G401.6 (cell line): ENCODE results near the gene RGS1.

Experiments used
- FAIRE-seq: peaks from 2 replicates; lab custom pipeline; 2012; peaks lifted over from hg19 to GRCh38; lab: Jason Lieb, UNC

Gene RGS1

DNA sequence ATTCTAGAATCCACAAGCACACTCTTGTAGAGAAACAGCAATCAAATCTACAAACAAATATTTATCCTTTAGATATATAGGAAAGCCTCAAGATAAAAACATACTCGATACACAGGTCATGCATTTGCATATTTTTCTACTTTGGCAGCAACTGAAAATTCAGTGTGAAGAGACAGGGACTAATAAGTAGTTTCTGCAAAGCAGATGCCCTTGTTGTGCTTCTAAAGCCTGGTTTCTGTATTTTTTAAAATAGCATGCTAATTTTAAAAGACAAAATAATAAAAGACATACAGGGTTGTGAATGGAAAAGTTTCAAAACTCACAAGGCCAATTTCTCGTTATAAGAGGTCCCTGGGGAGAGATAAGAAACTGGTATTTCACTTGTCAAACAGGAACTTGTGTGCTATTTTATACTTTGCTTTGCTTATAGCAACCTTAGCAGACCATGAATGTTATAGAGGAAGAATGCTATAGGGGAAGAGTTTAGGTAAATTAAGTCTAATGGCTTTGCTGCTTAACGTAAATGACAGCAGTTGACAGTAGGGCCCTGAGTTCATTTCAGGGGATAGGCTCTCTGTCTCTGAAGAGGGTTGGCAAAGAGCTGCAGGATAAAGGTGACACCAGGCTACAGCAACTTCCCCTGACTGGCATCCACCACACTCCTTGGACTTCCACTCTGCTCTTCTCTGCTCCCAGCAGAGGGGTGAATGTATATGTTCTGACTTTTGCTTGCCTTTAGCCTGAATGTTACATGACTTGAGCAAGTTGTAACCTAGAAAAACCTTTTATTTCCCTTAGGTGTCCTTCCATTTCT lies 51.0 kb downstream of the RGS1 start:
- FAIRE-seq: no peak

GRCh38 chr1:192627901-192628300 lies 52.3 kb downstream of the RGS1 start:
- FAIRE-seq: no peak

DNA sequence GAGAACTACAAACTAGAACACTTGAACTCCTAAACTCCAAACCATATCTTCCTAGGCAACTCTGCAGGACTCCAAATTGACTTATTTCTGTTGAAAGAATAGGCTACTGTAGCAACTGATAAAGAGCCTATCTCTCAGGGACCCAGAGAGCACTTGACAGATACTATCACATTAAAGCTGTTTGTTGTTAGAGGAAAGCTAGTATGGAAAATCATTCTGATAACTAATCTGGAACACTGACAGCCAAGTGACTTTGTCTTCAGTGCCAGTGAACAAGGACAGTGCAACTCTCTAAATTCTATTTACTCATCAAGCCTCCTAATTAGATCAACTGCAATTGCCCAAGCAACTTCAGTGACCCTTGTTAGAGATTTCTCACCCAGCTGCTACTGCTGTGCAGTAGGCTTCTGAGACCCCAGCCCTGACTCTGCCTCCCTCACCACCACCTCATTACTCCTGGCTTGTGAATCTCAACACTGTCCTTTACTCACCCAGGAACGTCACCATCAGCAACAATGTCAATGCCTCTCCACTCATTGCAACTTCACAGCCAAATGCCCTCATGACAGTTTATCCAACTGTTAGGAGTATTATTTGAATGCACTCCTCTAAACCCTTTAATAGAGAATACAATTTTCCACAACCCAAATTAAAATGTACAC lies 53.0 kb downstream of the RGS1 start:
- no peak for FAIRE-seq

- FAIRE-seq: no peak
These were observed 54.0 kb downstream of the RGS1 start for GRCh38 chr1:192629612-192630011.
